ENCODE results near the gene TPRA1. TPM values are rescaled to one million over a fixed set of nuclear protein-coding genes. Genes with fewer than 3 reads are reported as not detected.

Gene TPRA1
- total RNA-seq, 2 experiments from 2014 or later: 7.5 to 7.8 TPM

DNA sequence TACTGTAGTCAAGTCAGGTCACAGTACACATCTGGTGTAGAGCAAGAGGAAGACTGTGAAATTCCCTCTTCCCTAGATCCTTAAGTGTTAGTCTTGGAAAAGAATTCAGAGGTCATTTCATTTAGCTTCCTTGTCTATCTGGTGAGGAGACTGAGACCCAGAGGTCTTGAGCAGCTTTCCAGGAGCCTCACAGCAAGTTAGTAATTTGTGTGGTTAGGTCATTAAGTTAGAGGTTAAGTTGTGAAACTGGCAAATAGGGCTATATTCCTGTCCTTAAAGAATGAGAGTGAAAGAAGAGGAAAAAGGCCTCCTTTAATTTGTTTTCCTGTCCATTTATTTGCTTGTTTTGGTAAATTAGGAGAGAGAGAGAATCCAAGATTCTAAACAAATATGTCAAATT, 47.4 kb upstream of the TPRA1 start:
- ChIA-PET CTCF (interaction anchor here (1.0 kb wide), 1 partner anchor 63 kb away, joined by 4 read pairs; no protein-coding TSS in a partner anchor), POLR2A (no interaction called here)
- peaks cover 10% of the 10 kb centered on the region for H3K4me1 ChIP-seq (ENCODE audit: insufficient read depth, low read length)
- intact Hi-C loops (cut with DNase I, micrococcal nuclease): no loop called here
- Mint-ChIP-seq H3K9me3 (no peaks in the 10 kb centered on the region), H3K36me3 (ENCODE audit: low read depth) (no peaks in the 10 kb centered on the region), H3K27ac (no peak overlapping the region), H3K4me1 (ENCODE audit: low read depth) (peaks cover 10% of the 10 kb centered on the region), H3K27me3 (peaks cover 8% of the 10 kb centered on the region), H3K4me3 (no peak overlapping the region)
- no peak for DNase-seq
- H3K9me3 ChIP-seq (ENCODE audit: control insufficient read depth in 1 of 2, insufficient read depth in 1 of 2, low read length in 2 of 2): no peaks in the 10 kb centered on the region
- H3K27ac ChIP-seq (ENCODE audit: low read depth in 1 of 2, low read length in 2 of 2): no peak overlapping the region
- no peak overlapping the region for H3K4me3 ChIP-seq (ENCODE audit: low read length)
- TF ChIP-seq, protein P1, sequence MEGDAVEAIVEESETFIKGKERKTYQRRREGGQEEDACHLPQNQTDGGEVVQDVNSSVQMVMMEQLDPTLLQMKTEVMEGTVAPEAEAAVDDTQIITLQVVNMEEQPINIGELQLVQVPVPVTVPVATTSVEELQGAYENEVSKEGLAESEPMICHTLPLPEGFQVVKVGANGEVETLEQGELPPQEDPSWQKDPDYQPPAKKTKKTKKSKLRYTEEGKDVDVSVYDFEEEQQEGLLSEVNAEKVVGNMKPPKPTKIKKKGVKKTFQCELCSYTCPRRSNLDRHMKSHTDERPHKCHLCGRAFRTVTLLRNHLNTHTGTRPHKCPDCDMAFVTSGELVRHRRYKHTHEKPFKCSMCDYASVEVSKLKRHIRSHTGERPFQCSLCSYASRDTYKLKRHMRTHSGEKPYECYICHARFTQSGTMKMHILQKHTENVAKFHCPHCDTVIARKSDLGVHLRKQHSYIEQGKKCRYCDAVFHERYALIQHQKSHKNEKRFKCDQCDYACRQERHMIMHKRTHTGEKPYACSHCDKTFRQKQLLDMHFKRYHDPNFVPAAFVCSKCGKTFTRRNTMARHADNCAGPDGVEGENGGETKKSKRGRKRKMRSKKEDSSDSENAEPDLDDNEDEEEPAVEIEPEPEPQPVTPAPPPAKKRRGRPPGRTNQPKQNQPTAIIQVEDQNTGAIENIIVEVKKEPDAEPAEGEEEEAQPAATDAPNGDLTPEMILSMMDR (IDR thresholded peaks at IDR 0.05): no peak
- no peaks in the 10 kb centered on the region for H3K36me3 ChIP-seq (ENCODE audit: insufficient read depth, low read length)
- ATAC-seq (ENCODE audit: poor library complexity): no peak
- no peaks in the 10 kb centered on the region for H3K27me3 ChIP-seq (ENCODE audit: control insufficient read depth in 1 of 2, insufficient read depth in 2 of 2, low read length in 2 of 2)

DNA sequence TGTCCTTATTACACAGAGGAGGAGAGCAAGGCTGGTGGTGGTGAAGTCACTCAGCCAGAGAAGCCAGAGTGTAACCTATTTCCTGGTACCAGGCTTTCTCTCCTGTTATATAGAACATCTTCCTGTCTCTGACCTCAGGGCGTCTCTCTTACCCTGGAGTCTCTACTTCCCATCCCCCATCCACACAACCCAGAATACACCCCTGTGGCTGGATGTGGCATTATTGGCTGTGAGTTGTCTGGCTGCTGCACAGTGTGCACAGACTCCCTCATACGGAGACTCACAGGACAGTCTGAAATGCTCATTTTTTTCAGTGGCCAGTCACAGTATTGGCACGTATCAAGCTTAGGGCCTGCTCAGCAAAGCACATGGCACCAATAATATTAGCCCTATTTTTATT, 47.0 kb upstream of the TPRA1 start:
- Histone ChIP-seq H3K9me3 (ENCODE audit: control insufficient read depth in 1 of 2, insufficient read depth in 1 of 2, low read length in 2 of 2) (no peaks in the 10 kb centered on the region), H3K27ac (ENCODE audit: low read depth in 1 of 2, low read length in 2 of 2) (no peak overlapping the region), H3K36me3 (ENCODE audit: insufficient read depth, low read length) (no peaks in the 10 kb centered on the region), H3K27me3 (ENCODE audit: control insufficient read depth in 1 of 2, insufficient read depth in 2 of 2, low read length in 2 of 2) (no peaks in the 10 kb centered on the region), H3K4me3 (ENCODE audit: low read length) (no peak overlapping the region), H3K4me1 (ENCODE audit: insufficient read depth, low read length) (peaks cover 10% of the 10 kb centered on the region)
- DNase-seq: peak in 4 of 14 experiments; percentile 7 to 58 (median 47)
- H3K4me3 Mint-ChIP-seq: no peak overlapping the region
- intact Hi-C loops (cut with DNase I, micrococcal nuclease): no loop called here
- ATAC-seq (ENCODE audit: poor library complexity): peak; percentile 95
- H3K9me3 Mint-ChIP-seq: no peaks in the 10 kb centered on the region
- H3K4me1 Mint-ChIP-seq (ENCODE audit: low read depth): peaks cover 10% of the 10 kb centered on the region
- ChIA-PET CTCF (interaction anchor here (1.0 kb wide), 1 partner anchor 63 kb away, joined by 4 read pairs; no protein-coding TSS in a partner anchor), POLR2A (no interaction called here)
- no peak overlapping the region for H3K27ac Mint-ChIP-seq
- peaks cover 8% of the 10 kb centered on the region for H3K27me3 Mint-ChIP-seq
- no peaks in the 10 kb centered on the region for H3K36me3 Mint-ChIP-seq (ENCODE audit: low read depth)
- TF ChIP-seq, protein P1 (IDR thresholded peaks at IDR 0.05): no peak

DNA sequence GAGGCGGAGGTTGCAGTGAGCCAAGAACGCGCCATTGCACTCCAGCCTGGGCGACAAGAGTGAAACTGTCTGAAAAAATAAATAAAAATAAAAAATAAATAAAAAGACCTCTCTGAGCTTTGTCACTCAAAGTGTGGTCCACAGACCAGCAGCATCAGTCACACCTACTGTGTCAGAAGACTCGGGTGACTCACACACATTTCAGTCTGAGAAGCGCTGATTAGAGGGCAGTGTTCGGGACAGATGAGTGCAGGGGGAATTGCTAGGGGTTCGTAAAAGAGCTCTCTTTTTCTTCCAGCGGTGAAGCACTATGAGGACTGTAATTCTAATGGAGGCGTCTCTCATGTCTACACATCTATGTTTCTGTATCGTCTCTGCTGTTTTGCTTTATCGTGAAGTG, 44.1 kb upstream of the TPRA1 start:
- no peak for DNase-seq
- no peak overlapping the region for H3K27ac Mint-ChIP-seq
- ChIA-PET POLR2A (interaction anchor here (1.4 kb wide), 1 partner anchor 38 kb away, joined by 4 read pairs; the partner anchor contains the start of gene ABTB1), CTCF (no interaction called here)
- peaks cover 30% of the 10 kb centered on the region for H3K27me3 Mint-ChIP-seq
- H3K4me1 Mint-ChIP-seq (ENCODE audit: low read depth): peaks cover 27% of the 10 kb centered on the region
- H3K4me3 Mint-ChIP-seq: no peak overlapping the region
- H3K27me3 ChIP-seq (ENCODE audit: control insufficient read depth in 1 of 2, insufficient read depth in 2 of 2, low read length in 2 of 2): peaks cover 8 to 11% of the 10 kb centered on the region in 2 experiments
- TF ChIP-seq, protein P1 (IDR thresholded peaks at IDR 0.05): no peak
- H3K9me3 Mint-ChIP-seq: no peaks in the 10 kb centered on the region
- intact Hi-C loops (cut with DNase I, micrococcal nuclease): no loop called here
- no peaks in the 10 kb centered on the region for H3K36me3 Mint-ChIP-seq (ENCODE audit: low read depth)
- peaks cover 24% of the 10 kb centered on the region for H3K4me1 ChIP-seq (ENCODE audit: insufficient read depth, low read length)
- H3K9me3 ChIP-seq (ENCODE audit: control insufficient read depth in 1 of 2, insufficient read depth in 1 of 2, low read length in 2 of 2): no peaks in the 10 kb centered on the region
- no peak overlapping the region for H3K4me3 ChIP-seq (ENCODE audit: low read length)
- no peaks in the 10 kb centered on the region for H3K36me3 ChIP-seq (ENCODE audit: insufficient read depth, low read length)
- no peak overlapping the region for H3K27ac ChIP-seq (ENCODE audit: low read depth in 1 of 2, low read length in 2 of 2)
- ATAC-seq (ENCODE audit: poor library complexity): no peak

Measured in CD4-positive, alpha-beta T cell (primary cell).